HS-27A (cell line): ENCODE measurements around the gene TNS1.

Experiments
- DNase-seq: peaks from one replicate; pipeline ENCODE4 v3.0.0-alpha.2; 2012; ENCODE audit warnings: low read depth, missing footprints

The TNS1 gene

DNA sequence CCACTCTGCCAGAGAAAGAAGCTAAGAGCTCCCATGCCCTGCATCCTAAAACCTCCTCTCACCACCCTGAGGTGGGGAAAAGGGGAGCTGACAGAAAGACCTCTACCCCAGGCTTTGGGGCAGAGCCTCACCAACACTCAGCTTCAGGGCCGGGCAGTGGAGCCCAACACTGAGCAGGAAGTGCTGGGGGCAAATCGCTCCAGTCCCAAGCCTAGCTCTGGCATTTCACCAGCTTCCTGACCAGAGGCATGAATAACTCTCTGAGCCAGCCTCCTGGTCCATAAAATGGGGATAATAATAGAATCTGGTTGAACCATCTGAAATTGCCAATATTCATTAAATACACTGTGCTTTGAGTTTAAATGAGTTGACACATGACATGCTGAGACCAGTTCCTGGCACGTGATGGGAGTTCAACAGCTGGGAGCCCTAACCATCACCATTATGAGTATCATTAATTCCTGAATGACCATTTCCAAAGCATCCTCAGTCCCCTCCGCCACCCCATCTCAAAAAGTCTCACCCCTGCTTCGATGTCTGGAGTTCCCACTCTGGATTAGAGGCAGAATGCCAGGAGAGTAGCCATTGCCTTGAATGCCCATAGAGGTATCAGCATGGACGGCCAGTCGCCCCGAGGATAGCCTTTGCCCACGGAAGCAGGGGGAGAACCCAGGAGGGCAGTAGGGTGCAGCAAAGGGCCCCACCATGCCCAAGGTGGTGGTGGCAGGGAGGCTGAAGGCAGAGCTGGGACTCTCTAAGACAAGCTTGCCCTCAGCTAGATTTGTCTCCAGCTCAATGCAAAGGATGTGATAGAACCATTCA, 153.4 kb downstream of the TNS1 start:
- no peak for DNase-seq

GRCh38 chr2:217848351-217848957, 154.3 kb downstream of the TNS1 start:
- no peak for DNase-seq

DNA sequence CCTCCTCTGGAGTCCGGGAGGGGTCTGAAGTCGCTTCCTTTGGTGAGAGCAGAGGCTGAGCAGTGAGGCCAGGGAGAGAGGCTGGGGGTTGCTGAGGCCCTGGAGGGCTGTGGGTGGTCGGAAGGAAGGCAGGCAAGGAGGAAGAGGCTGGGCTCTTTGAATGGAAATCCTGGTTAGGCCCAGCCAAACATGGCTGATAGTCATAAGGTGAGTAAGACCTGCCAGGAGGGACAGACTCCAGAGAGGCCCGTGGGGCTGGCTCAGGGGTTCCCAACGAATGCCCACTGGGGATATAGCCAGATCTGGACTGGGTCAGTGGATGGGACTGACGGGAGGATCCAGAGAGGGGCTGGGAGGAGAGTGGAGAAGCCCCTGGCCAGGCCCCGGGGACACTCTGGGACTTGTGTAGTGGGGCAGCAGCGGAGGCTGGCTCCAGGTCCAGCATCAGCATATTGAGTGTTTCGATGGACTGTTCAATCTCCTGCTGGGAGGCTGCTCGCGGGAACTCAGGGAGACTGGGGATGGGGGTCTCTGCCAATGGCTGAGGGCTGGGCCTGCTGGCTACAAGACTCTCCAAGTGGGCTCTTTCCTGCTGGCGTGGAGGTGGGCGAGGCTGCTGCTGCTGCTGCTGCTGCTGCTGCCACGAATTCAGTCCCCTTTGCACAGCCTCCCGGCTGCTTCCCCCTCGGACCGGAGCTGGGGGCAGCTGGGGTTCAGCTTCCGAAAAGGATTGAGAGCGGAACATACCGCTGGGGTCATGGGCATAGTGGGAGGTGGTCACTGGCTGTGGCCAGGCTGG, 155.0 kb downstream of the TNS1 start:
- DNase-seq = no peak

DNA sequence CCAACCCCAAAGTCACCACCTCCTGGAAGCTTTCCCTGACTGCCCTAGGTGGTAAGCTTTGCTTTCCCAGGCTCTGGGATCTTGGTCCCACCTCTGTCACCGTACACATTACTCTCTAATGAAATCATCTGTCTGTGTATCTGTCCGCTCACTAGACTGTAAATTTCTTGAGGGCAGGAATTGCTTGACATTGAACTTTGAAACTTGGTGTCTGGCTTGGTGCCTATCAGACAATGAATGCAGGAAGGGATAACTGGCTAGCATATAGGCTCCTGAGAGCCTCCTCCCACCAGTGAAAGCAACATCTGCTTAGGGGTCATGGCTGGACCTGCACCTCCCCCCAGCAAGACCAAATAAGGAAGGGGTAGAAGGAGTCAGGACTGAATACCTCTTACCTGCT, 155.7 kb downstream of the TNS1 start:
- DNase-seq = no peak

DNA sequence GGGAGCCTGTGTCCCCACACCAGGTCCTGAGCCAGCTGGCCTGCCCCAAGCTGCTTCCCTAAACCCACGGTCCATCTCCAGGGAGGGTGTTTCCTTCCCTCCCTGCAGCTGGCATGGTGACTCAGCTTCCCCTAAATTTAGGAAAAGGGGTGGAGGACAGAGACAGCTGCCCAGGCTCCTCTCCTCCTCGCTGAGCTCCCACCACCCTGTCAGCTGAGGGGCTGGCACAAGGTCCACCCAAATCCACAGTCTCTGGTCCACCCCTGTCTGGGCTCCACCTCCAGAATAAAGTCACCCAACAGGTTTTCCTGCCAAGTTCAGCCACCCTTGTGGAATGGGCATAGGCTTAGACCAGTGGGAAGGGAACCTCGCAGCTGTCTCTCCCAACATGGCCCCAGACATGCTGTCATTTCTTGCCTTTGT, 156.5 kb downstream of the TNS1 start:
- no peak for DNase-seq

DNA sequence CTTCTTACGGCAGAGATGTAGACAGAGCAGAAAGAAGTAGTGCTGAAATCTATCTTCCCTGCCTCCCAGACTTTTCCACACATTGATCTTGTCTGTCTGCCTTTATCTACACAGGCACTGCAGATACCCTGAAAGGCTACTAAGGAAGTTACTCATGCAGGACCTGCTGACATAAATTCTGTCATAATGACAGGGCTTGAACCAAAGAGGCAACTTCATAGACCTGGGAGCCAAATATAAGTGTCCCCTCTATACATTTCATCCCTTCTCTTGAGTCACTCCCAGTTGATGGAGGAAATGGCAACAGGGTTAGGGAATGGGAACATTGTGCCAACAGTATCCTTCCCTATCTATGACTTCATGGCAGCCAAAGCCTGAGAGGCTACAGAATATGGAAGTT, 157.5 kb downstream of the TNS1 start:
- no peak for DNase-seq

DNA sequence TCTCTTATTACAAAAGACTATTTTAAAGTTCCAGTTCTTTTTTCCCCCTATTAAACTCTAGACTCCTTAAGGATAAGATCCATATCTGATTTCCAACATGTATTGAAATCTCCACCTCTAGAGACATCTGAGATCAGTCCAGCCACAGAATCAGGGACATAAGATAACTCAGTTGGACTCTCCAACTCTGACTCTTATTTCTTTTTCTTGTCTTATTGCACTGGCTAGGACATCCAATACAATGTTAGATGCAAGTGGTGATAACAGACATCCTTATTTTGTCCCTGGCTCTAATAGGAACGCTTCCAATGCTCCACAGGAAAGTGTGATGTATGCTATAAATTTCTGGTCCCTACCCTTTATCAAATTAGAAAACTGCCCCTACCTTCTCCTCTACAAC, 158.1 kb downstream of the TNS1 start:
- no peak for DNase-seq

DNA sequence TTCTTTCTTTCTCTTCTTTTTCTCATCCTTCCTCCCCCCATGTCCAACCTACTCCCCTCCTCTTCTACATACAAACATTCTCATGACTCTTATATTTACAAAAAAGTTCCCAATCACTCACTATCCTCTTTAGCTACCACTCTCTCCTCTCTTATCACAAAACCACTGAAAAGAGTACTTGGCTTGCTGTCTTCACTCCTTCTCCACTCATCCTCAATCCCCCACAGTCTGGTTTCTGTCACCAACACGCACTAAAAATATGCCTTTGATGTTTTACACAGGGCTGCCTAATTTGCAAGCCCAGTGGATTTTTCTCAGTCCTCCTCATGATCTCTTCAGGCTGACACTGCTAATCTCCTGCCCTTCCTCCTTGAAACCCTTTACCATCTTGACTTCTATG, 159.5 kb downstream of the TNS1 start:
- DNase-seq = no peak

- DNase-seq = no peak
These were observed 160.8 kb downstream of the TNS1 start for GRCh38 chr2:217842017-217842416.

GRCh38 chr2:217840522-217840921, 162.3 kb downstream of the TNS1 start:
- no peak for DNase-seq

GRCh38 chr2:217839750-217840107, 163.1 kb downstream of the TNS1 start:
- DNase-seq = no peak

GRCh38 chr2:217839073-217839749, 163.6 kb downstream of the TNS1 start:
- DNase-seq = no peak

DNA sequence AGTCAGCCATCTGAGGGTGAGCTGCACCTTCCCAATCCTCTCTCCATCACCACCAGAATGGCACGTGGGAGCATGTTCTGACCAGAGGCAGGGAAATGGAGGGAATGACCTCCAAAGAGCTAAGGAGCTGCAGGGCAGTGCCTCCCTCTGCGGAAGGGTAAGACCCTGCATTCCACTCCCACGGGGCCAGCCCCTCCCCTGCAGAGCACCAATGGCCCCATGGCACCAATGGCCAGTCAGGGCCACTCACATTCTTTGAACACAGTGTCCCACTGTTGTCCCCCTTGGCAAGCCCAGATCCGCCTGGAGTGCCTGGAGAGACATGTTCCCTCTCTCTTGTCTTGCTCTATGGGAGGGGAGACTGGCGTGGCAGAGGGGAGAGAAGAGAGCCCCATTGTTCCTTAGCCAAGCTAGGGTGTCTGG, 164.4 kb downstream of the TNS1 start:
- no peak for DNase-seq

DNA sequence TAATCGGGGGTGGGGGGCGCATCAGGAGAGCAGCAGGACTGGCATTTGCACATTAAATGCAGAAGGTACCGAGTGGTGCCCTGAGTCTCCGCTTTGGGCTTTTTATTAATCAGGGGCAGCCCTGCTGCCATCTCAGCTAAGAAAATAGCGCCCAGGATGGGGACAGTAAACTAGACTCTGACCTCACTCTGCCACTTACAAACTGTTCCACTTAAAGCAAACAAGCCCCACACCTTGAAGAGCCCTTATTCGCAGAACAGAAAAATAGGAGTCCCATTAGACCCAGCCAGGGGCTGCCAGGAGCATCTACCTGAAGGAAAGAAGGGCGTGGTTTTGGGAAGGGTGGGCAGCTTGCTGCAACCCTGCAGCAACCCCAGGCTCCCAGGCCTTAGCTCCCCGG, 165.3 kb downstream of the TNS1 start:
- DNase-seq = no peak

- DNase-seq = no peak
These were observed 165.8 kb downstream of the TNS1 start for GRCh38 chr2:217836901-217837491.

DNA sequence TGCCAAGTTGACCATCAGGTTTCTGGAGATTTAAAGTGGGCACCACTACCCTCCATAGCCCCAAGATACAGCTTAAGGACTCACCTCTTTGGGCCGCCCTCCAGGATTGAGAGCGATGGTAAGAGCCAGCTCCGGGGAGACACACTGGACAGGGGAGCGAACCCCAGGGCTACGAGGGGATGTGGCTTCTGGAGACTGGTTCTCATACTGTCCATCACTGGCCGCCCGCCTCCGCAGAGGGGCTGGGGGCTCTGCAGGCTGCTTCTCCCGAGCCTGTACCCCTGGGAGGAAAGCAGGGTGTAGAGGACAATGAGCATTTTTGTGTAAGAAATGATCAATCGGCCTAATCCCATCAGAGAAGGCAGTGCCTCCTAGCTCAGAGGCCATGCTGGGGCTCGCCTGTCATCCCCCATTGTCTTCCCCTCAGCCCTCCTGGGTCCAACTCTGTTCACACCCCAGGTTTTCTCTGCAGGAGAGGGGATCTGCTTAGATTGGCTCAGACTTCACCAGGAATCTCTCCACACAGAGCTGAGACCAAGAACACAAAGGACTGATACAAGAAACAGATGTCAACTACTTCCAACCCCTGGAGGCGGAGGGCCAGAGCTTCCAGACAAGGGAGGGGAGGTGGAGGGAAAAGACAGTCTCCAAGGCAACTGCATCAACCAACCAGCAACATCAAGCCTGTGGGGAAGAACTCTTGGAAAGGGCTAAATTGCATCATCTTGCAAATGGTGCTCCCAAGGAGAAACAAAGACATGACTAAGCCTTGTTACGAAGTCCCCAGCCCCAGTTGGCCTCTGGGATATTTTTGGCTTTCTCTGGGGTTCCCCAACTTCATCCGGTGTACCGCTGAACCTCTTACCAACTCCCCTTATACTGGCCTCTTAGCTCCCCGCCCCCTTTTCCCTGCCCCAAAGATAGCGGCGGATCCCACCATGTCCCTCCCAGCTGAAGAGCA, 166.6 kb downstream of the TNS1 start:
- no peak for DNase-seq

DNA sequence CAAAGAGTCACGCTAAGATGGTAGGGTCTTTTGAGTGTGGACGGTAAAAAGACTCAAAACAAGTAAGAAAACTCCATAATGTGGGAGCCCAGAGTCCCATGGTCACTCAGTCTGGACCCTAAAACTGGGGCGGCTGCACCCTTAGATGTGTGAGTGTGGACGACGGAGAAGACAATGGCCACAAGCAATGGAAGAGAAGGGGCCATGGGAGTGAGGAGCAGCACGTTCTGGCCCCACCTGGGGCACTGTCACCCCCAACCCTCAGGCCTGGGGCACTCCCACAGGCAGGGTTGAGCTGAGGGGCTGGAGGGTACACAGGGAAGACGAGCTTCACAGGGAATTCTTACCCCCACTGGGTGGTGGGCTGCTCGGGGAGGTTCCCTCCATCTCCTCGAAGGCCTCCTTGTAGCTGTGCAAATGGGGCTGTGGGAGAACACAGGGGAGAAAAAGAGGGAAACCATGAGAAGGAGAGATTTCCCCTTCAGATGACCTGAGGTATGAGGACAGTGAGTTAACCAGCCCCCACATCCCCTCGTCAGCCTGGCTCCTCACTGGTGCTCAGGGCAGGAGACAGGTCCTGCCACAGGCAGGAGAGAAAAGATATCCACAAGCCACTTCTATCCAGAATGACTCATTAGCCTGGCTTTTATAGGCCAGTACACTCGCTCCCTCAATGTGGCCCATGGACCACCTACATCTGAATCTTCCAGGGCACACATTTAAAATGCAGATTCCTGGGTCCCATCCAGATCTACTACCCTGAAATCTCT, 167.9 kb downstream of the TNS1 start:
- no peak for DNase-seq

DNA sequence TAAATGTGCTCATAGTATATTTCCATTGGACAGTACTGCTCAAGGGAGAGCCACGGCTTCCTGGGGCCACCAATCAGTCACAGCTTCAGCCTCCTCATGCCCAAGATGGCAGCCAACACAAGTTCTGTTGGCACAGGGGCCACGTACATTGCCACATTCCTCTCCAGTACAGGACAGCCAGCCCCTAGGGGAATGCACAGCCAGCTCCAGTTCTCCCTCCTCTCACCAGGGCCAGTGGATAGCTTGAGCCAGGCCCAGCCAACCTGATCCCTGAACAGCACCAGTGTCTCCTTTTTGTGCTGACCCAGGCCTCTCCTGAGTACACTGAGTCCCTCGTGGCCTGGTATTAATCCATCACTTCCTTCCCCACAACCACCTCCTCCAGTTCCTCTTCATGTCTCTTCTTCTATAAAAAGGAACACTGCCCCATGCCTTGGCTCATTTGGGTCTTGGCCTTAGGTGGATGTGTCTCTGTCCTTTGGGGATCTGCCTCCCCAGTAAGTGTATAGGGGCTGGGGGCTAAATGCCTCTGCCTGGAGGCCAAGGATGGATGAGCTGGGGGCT, 168.7 kb downstream of the TNS1 start:
- DNase-seq = no peak

DNA sequence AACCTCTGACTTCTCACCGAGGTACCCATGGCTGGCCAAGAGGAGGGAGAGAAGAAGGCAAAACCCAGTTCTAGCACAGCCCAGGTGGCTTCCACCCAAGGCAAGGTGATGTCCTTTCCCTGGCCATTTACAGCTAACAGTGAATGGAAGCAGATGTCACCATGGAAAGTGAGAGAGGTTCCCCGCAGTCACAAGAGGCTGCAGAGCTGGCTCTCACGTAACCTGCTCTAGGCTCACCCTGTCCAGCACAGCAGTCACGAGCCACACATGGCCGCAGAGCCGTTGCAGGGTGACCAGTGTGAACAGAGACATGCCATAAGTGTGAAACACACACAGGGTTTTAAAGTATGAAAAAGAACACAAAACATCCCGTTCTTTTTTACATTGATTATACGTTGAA, 169.4 kb downstream of the TNS1 start:
- DNase-seq = no peak

DNA sequence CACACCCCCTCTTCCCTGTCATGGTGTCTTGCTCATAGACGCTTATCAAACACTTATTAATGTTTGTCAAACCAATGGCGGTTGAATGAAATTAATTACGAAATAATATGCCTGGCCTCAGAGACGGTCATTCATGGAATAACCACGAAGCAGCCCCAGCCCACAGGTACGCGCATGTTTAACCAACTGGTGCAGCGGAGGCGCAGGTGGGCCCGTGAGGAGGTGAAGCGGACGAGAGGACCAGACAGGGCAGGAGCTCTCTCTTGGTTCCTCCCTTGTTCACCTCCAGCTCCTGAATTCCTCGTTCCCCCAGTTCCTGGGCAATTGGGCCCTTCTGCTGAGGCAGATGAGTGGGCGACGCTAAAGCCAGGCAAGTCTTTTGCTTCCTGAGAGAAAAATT, 169.8 kb downstream of the TNS1 start:
- DNase-seq = no peak
